ENCODE results near the gene RPL21. TPM values are rescaled to one million over a fixed set of nuclear protein-coding genes. Genes with fewer than 3 reads are reported as not detected.

RPL21 gene
- total and polyA plus RNA-seq, 7 donors: 440 to 1,432 (median 808) TPM

DNA sequence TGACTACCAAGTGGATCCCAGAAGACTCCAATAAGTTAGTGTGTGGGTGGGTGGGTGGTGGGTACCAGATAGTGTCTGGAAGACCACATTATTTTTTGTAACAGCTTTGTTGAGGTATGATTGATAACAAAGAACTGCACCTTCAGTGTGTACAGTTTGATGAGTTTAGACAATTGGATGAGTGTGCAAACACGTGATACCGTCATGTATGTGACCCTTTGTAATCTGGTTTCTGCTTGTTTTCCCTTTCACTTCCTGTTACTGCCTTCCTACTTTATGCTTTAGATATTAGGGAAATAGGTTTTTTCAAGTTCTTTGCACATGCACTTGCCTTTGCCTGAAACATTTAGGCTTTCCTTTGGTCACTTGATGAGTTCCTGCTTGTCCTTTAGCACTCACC, 8.5 kb downstream of the RPL21 start:
- DNase-seq (no peak), ATAC-seq (no peak)
- intact Hi-C loops (cut with DNase I): loop anchor here in 1 of 2 donors (10.0 kb wide), 1 partner anchor 165 kb away; the partner anchor contains the start of gene GTF3A
- no peaks in the 10 kb centered on the region for H3K9me3 ChIP-seq
- H3K4me3 ChIP-seq: no peak overlapping the region
- H3K27me3 ChIP-seq (ENCODE audit: insufficient read depth in 3 of 3, low read length in 2 of 3): no peaks in the 10 kb centered on the region
- H3K27ac ChIP-seq: peak overlapping the region; percentile 24
- WGBS, 3 donors: 52 to 64% (median 63%) methylated on average over 2 of the region's 2 CpGs
- peaks cover 16 to 67% of the 10 kb centered on the region in 2 donors for H3K36me3 ChIP-seq (ENCODE audit: insufficient read depth in 1 of 2, low read depth in 1 of 2)
- H3K4me1 ChIP-seq: peaks cover 3% of the 10 kb centered on the region
- TF ChIP-seq, protein P1, sequence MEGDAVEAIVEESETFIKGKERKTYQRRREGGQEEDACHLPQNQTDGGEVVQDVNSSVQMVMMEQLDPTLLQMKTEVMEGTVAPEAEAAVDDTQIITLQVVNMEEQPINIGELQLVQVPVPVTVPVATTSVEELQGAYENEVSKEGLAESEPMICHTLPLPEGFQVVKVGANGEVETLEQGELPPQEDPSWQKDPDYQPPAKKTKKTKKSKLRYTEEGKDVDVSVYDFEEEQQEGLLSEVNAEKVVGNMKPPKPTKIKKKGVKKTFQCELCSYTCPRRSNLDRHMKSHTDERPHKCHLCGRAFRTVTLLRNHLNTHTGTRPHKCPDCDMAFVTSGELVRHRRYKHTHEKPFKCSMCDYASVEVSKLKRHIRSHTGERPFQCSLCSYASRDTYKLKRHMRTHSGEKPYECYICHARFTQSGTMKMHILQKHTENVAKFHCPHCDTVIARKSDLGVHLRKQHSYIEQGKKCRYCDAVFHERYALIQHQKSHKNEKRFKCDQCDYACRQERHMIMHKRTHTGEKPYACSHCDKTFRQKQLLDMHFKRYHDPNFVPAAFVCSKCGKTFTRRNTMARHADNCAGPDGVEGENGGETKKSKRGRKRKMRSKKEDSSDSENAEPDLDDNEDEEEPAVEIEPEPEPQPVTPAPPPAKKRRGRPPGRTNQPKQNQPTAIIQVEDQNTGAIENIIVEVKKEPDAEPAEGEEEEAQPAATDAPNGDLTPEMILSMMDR (IDR thresholded peaks at IDR 0.05): no peak

DNA sequence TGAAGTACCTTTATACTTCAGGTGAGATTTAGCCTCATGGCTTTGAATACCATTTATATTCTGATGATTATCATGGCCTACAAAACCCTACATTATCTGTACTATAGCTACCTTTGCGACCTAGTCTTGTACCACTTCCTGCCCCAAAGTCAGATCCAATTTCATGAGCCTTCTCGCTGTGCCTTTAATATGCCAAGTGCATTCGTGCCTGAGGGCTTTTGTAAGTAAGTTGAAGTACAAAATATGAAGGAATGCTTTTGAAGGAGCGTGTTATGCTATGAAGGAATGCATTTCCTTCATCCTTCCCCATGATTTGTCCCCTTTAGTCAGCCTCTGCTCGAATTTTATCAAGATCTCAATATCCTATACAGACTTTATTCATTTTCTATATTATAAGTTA, 10.0 kb downstream of the RPL21 start:
- peak overlapping the region; percentile 36 for H3K27ac ChIP-seq
- H3K4me3 ChIP-seq: no peak overlapping the region
- ATAC-seq (no peak), DNase-seq (no peak)
- TF ChIP-seq, protein P1 (IDR thresholded peaks at IDR 0.05): no peak
- H3K36me3 ChIP-seq (ENCODE audit: insufficient read depth in 1 of 2, low read depth in 1 of 2): peaks cover 11 to 51% of the 10 kb centered on the region in 2 donors
- no peaks in the 10 kb centered on the region for H3K9me3 ChIP-seq
- intact Hi-C loops (cut with DNase I): no loop called here
- no peaks in the 10 kb centered on the region for H3K27me3 ChIP-seq (ENCODE audit: insufficient read depth in 3 of 3, low read length in 2 of 3)
- no peaks in the 10 kb centered on the region for H3K4me1 ChIP-seq
- 46 to 72% (median 55%) methylated on average over 5 of the region's 5 CpGs for WGBS, 3 donors

DNA sequence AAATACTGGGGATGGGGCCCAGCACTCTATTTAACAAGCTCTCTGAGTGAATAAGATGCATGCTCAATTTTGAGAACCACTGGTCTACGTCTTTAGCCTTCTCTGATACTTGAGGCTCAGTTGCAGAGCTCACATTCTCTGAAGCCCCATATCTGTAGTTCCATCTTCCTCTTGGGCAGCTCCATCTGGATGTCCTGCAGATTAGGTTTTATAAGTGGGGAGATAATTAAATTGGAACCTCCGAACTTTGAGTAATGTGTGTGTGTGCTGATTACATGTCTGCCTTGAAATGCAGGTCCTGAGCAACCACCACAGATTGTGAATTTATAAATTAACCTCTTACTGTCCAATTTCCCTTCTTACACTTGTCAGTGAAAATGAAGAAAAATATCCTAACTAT, 12.1 kb downstream of the RPL21 start:
- WGBS, 3 donors: 50 to 61% (median 56%) methylated on average over 2 of the region's 2 CpGs
- Histone ChIP-seq H3K4me1 (no peaks in the 10 kb centered on the region), H3K27ac (no peak overlapping the region), H3K36me3 (ENCODE audit: insufficient read depth in 1 of 2, low read depth in 1 of 2) (peaks cover 2 to 31% of the 10 kb centered on the region in 2 donors), H3K27me3 (ENCODE audit: insufficient read depth in 3 of 3, low read length in 2 of 3) (no peaks in the 10 kb centered on the region), H3K9me3 (no peaks in the 10 kb centered on the region), H3K4me3 (no peak overlapping the region)
- TF ChIP-seq, protein P1 (IDR thresholded peaks at IDR 0.05): no peak
- DNase-seq: no peak
- intact Hi-C loops (cut with DNase I): no loop called here
- no peak for ATAC-seq

DNA sequence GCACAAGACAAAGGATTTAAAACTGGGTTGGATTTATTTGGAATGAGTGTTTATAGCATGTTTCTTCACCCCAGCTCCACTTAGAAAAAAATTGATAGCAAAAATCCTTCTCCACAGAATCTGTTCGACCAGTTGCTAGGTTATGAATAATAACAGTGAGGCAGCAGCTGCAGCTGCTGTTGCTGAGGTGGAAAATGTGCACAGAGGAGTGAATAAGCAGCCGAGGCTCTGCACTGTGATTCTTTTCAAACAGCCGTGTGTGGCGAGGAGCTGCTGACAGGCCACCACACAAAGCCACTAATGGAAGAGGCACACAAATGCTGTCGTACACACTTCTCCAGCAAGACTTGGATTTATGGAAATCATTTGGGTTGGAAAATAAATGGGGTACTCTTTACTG, 12.8 kb downstream of the RPL21 start:
- no peaks in the 10 kb centered on the region for H3K9me3 ChIP-seq
- H3K27ac ChIP-seq: no peak overlapping the region
- H3K4me1 ChIP-seq: no peaks in the 10 kb centered on the region
- WGBS, 3 donors: 42 to 46% (median 45%) methylated on average over 5 of the region's 5 CpGs
- H3K36me3 ChIP-seq (ENCODE audit: insufficient read depth in 1 of 2, low read depth in 1 of 2): peaks cover 2 to 24% of the 10 kb centered on the region in 2 donors
- intact Hi-C loops (cut with DNase I): no loop called here
- DNase-seq (no peak), ATAC-seq (peak in 3 of 4 donors; percentile 23 to 44 (median 39))
- TF ChIP-seq, protein P1 (IDR thresholded peaks at IDR 0.05): no peak
- no peak overlapping the region for H3K4me3 ChIP-seq
- H3K27me3 ChIP-seq (ENCODE audit: insufficient read depth in 3 of 3, low read length in 2 of 3): no peaks in the 10 kb centered on the region

DNA sequence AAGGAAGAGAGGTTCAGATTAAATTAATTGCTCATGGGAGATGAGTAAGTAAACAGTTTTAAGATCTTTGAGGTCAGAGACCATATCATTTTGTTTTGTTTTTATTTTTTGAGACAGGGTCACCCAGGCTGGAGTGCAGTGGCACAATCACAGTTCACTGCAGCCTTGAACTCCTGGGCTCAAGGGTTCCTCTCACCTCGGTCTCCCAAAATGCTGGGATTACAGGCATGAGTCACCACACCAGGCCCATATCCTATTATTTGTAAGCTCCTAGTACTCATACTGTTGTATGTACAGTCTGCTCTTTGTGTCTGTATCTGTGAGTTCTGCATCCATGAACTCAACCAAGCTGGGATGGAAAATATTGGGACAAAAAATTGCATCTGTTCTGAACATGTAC, 13.3 kb downstream of the RPL21 start:
- H3K27me3 ChIP-seq (ENCODE audit: insufficient read depth in 3 of 3, low read length in 2 of 3): no peaks in the 10 kb centered on the region
- H3K4me3 ChIP-seq: no peak overlapping the region
- H3K36me3 ChIP-seq (ENCODE audit: insufficient read depth in 1 of 2, low read depth in 1 of 2): peaks cover 0 to 19% of the 10 kb centered on the region in 2 donors
- no peaks in the 10 kb centered on the region for H3K4me1 ChIP-seq
- H3K9me3 ChIP-seq: no peaks in the 10 kb centered on the region
- H3K27ac ChIP-seq: no peak overlapping the region
- intact Hi-C loops (cut with DNase I): no loop called here
- TF ChIP-seq, protein P1 (IDR thresholded peaks at IDR 0.05): no peak
- ATAC-seq: peak in 1 of 4 donors; percentile 30
- no peak for DNase-seq
- 30 to 39% (median 37%) methylated on average over 1 of the region's 1 CpG for WGBS, 3 donors
